Liver (tissue), 9 donors: ENCODE results near the gene SNAP47. TPM values are rescaled to one million over a fixed set of nuclear protein-coding genes. Genes with fewer than 3 reads are reported as not detected.

Experiments used
- DNase-seq: peaks from one replicate; pipeline ENCODE4 v3.0.0-alpha.2; 2017; ENCODE audit warnings: low spot score
- H3K27ac ChIP-seq, 2 donors: one replicate each; pipeline ENCODE4 v1.7.0; 2013; ENCODE audit warnings: inconsistent platforms in 2 of 2, low read length in 2 of 2, control low read depth in 1 of 2, low read depth in 1 of 2, mild to moderate bottlenecking in 1 of 2
- H3K27me3 ChIP-seq, 4 donors: one replicate each; pipeline versions ENCODE4 v1.6.1 to v1.7.0; 2013; ENCODE audit warnings: low read length in 3 of 4, inconsistent platforms in 1 of 4, mild to moderate bottlenecking in 1 of 4, moderate library complexity in 1 of 4; ENCODE audit not compliant: control insufficient read depth in 4 of 4, insufficient read depth in 4 of 4
- H3K36me3 ChIP-seq, 4 donors: one replicate each; pipeline versions ENCODE4 v1.6.1 to v1.7.0; 2013; ENCODE audit warnings: low read length in 3 of 4, mild to moderate bottlenecking in 3 of 4, low read depth in 1 of 4, moderate library complexity in 1 of 4; ENCODE audit not compliant: control insufficient read depth in 4 of 4, insufficient read depth in 3 of 4
- H3K4me1 ChIP-seq, 4 donors: one replicate each; pipeline versions ENCODE4 v1.6.1 to v1.7.0; 2013; ENCODE audit warnings: low read length in 3 of 4, mild to moderate bottlenecking in 3 of 4, moderate library complexity in 1 of 4; ENCODE audit not compliant: control insufficient read depth in 4 of 4, insufficient read depth in 4 of 4
- H3K4me3 ChIP-seq, 3 donors: one replicate each; pipeline versions ENCODE4 v1.6.1 to v1.7.0; 2013; ENCODE audit warnings: low read length in 3 of 3, control low read depth in 1 of 3, low read depth in 1 of 3, mild to moderate bottlenecking in 1 of 3
- H3K9ac ChIP-seq, 2 donors: one replicate each; pipeline ENCODE4 v1.7.0; 2013; ENCODE audit warnings: low read length in 2 of 2, mild to moderate bottlenecking in 2 of 2, moderate library complexity in 2 of 2, control low read depth in 1 of 2, low read depth in 1 of 2
- H3K9me3 ChIP-seq, 4 donors: one replicate each; pipeline versions ENCODE4 v1.6.1 to v1.7.0; 2013; ENCODE audit warnings: low read length in 3 of 4; ENCODE audit not compliant: control insufficient read depth in 4 of 4
- ATF3 ChIP-seq: IDR thresholded peaks from 2 replicates; pipeline ENCODE4 v1.6.1; 2016; ENCODE audit warnings: antibody characterized with exemption
- CTCF ChIP-seq: fragments of 150-350 bp; IDR thresholded peaks from 2 replicates; pipeline ENCODE4 v1.5.1; 2017; ENCODE audit warnings: improper control_type of control experiment, low read depth, low read length; ENCODE audit not compliant: missing input control
- EGR1 ChIP-seq, 2 donors: IDR thresholded peaks; 2 replicates each; pipeline ENCODE4 v1.6.1; 2016 to 2018; ENCODE audit warnings: antibody characterized with exemption in 2 of 2, low read depth in 2 of 2
- FOXA1 ChIP-seq: IDR thresholded peaks from 2 replicates; pipeline ENCODE4 v1.6.1; 2016; ENCODE audit warnings: antibody characterized with exemption
- FOXA2 ChIP-seq: IDR thresholded peaks from 2 replicates; pipeline ENCODE4 v1.6.1; 2016; ENCODE audit warnings: antibody characterized with exemption
- GABPA ChIP-seq, 2 donors: IDR thresholded peaks in 1 of 2; conservative IDR thresholded peaks in 1 of 2; 2 replicates each; pipeline ENCODE4 v1.6.1; 2016; ENCODE audit warnings: antibody characterized with exemption in 2 of 2, mild to moderate bottlenecking in 1 of 2, moderate library complexity in 1 of 2
- HNF4A ChIP-seq, 2 donors: conservative IDR thresholded peaks; 2 replicates each; pipeline ENCODE4 v1.6.1; 2016; ENCODE audit warnings: antibody characterized with exemption in 2 of 2, mild to moderate bottlenecking in 2 of 2
- HNF4G ChIP-seq: IDR thresholded peaks from 2 replicates; pipeline ENCODE4 v1.6.1; 2016; ENCODE audit warnings: antibody characterized with exemption
- JUND ChIP-seq, 2 donors: IDR thresholded peaks; 2 replicates each; pipeline ENCODE4 v1.6.1; 2016; ENCODE audit warnings: antibody characterized with exemption in 2 of 2
- NR2F2 ChIP-seq: IDR thresholded peaks from 2 replicates; pipeline ENCODE4 v1.6.1; 2016; ENCODE audit warnings: antibody characterized with exemption
- REST ChIP-seq: IDR thresholded peaks from 2 replicates; pipeline ENCODE4 v1.6.1; 2016; ENCODE audit warnings: antibody characterized with exemption, mild to moderate bottlenecking
- RXRA ChIP-seq, 2 donors: IDR thresholded peaks; 2 replicates each; pipeline ENCODE4 v1.6.1; 2017 to 2018; ENCODE audit warnings: antibody characterized with exemption in 2 of 2, mild to moderate bottlenecking in 1 of 2
- SP1 ChIP-seq: IDR thresholded peaks from 2 replicates; pipeline ENCODE4 v1.6.1; 2018; ENCODE audit warnings: antibody characterized with exemption, mild to moderate bottlenecking
- TAF1 ChIP-seq: conservative IDR thresholded peaks from 2 replicates; pipeline ENCODE4 v1.6.1; 2016; ENCODE audit warnings: antibody characterized with exemption, mild to moderate bottlenecking
- YY1 ChIP-seq: IDR thresholded peaks from 2 replicates; pipeline ENCODE4 v1.6.1; 2016; ENCODE audit warnings: antibody characterized with exemption, mild to moderate bottlenecking
- ZBTB33 ChIP-seq: IDR thresholded peaks from 2 replicates; pipeline ENCODE4 v1.6.1; 2016; ENCODE audit warnings: antibody characterized with exemption
- WGBS: extraction: QIAGEN DNeasy Blood & Tissue Kit; methylation state at CpG from one replicate; pipeline ENCODE4 v1.1.7; 2013; 5-methylcytosine and 5-hydroxymethylcytosine counted together
- polyA plus RNA-seq, 2 donors: library from polyadenylated mRNA; stranded (reverse) in 1 of 2; unstranded in 1 of 2; fragments of 200-250 nt in 1 of 2; fragments of >200 nt in 1 of 2; fragmentation: Nextera tagmentation in 1 of 2; extraction: Ambion mirVana in 1 of 2; gene quantifications; one replicate each; pipeline versions ENCODE4 v1.2.1 to v1.2.3, GENCODE V29; 2013 to 2015
- total RNA-seq, 2 donors: library from RNA; depleted of rRNA; stranded (reverse); fragments of >200 nt; gene quantifications; one replicate each; pipeline ENCODE4 v1.2.3, GENCODE V29; 2014
- TF ChIP-seq, protein P1 (sequence below): IDR thresholded peaks from 2 replicates; pipeline ENCODE4 v1.6.1; 2016; ENCODE audit warnings: antibody characterized with exemption
- donor health status: healthy.
- donor health status: healthy.
- donor health status: healthy.
- donor health status: healthy.
- donor health status: healthy.

SNAP47 gene
- total and polyA plus RNA-seq, 4 donors, result 15.3 to 23.3 (median 16.3) TPM

DNA sequence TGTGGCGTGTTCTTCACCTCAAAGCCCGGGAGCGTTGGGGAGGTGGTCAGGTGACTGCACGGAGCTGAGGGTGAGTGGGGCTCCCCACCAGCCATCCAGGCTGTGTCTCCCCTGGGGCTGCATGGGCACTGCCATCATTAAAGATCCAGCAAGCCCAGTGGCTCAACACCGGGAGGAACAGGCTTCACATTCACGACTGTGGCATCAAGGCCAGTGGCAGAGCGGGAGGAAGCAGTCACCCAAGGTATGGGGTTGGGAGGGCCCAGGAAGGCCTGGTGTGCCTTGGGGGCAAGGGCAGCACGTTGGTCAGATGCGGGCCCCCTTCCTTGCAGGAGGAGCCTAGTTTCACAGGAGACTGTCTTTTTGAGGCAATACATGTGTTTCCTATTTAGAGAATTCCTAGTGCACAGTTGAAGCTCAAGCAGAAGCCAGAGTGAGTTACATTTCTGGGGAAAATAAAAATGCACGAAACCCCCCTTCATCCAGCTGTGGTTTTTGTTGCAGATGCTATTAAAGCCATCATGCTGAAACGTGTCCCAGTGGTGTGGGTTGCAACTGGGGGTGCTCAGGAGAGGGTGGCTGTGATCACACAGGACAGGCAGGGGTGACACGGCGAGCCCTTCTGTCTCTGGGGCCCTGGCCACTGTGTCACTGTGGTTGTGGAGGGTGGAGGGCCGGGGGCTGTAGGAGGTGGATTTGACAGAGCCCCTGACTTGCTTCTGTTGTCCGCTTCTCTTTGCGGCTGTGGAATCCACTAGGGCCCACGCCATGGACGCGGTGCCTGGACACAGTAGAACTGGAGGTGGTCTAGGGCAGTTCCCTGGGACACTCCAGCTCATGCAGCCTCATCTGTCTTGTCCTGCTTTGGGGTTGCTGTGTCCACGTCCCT lies 34.1 kb downstream of the SNAP47 start:
- no peak overlapping the region for H3K27ac ChIP-seq
- H3K4me3 ChIP-seq, result no peak overlapping the region
- H3K9me3 ChIP-seq, result no peaks in the 10 kb centered on the region
- H3K36me3 ChIP-seq, result peaks cover 6 to 39% (median 19%) of the 10 kb centered on the region in 4 donors
- peaks cover 0 to 3% (median 0%) of the 10 kb centered on the region in 4 donors for H3K4me1 ChIP-seq
- 95% methylated on average over 20 of the region's 20 CpGs for WGBS
- TF ChIP-seq EGR1 (IDR thresholded peaks at IDR 0.05; ENCODE audit: low read depth in 2 of 2), result no peak
- TF ChIP-seq SP1, result no peak
- TF ChIP-seq ATF3, result no peak
- TF ChIP-seq JUND (IDR thresholded peaks at IDR 0.05), result no peak
- no peak for TF ChIP-seq HNF4A (conservative IDR thresholded peaks at IDR 0.05)
- TF ChIP-seq FOXA1, result no peak
- TF ChIP-seq NR2F2, result no peak
- TF ChIP-seq YY1, result no peak
- TF ChIP-seq FOXA2, result no peak
- TF ChIP-seq GABPA (IDR thresholded peaks at IDR 0.05 in 1 of 2, conservative IDR thresholded peaks at IDR 0.05 in 1 of 2), result no peak
- TF ChIP-seq, protein P1, sequence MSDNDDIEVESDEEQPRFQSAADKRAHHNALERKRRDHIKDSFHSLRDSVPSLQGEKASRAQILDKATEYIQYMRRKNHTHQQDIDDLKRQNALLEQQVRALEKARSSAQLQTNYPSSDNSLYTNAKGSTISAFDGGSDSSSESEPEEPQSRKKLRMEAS, result no peak
- no peak for TF ChIP-seq RXRA (IDR thresholded peaks at IDR 0.05)
- TF ChIP-seq HNF4G, result no peak
- TF ChIP-seq REST, result no peak
- TF ChIP-seq TAF1, result no peak
- no peak for TF ChIP-seq ZBTB33
- no peak for TF ChIP-seq CTCF
- no peaks in the 10 kb centered on the region for H3K27me3 ChIP-seq
- no peak overlapping the region for H3K9ac ChIP-seq
- DNase-seq, result no peak
